Karpas-422 (cell line): Measurements from ENCODE around the gene LANCL2. TPM values are rescaled to one million over a fixed set of nuclear protein-coding genes. Genes with fewer than 3 reads are reported as not detected.

Source experiments
- DNase-seq: peaks from one replicate; pipeline ENCODE4 v3.0.0-alpha.2; 2015
- H2AFZ ChIP-seq: fragments of 200-600 bp; sonication (generic); 2 replicates; pipeline ENCODE4 v1.6.1; 2014; ENCODE audit warnings: antibody characterized with exemption, low read length, mixed read lengths
- H3K27ac ChIP-seq: fragments of 200-600 bp; sonication (generic); 2 replicates; pipeline ENCODE4 v1.5.1; 2014; ENCODE audit warnings: mild to moderate bottlenecking, low read length, moderate library complexity
- H3K27me3 ChIP-seq: fragments of 200-600 bp; sonication (generic); 2 replicates; pipeline ENCODE4 v1.6.1; 2014; ENCODE audit warnings: low read length, mixed read lengths
- H3K36me3 ChIP-seq: fragments of 200-600 bp; sonication (generic); 2 replicates; pipeline ENCODE4 v1.6.1; 2014; ENCODE audit warnings: low read length, mixed read lengths; ENCODE audit not compliant: insufficient read depth
- H3K4me1 ChIP-seq: fragments of 200-600 bp; sonication (generic); 2 replicates; pipeline ENCODE4 v1.6.1; 2014; ENCODE audit warnings: mild to moderate bottlenecking, low read length, mixed read lengths
- H3K4me2 ChIP-seq: fragments of 200-600 bp; sonication (generic); 2 replicates; pipeline ENCODE4 v1.6.1; 2014; ENCODE audit warnings: low read length, low read depth, mild to moderate bottlenecking; ENCODE audit not compliant: poor library complexity, severe bottlenecking
- H3K4me3 ChIP-seq: fragments of 200-600 bp; sonication (generic); 2 replicates; pipeline ENCODE4 v1.5.1; 2014; ENCODE audit warnings: mild to moderate bottlenecking, antibody characterized with exemption, low read length, mixed read lengths
- H3K79me2 ChIP-seq: fragments of 200-600 bp; sonication (generic); 2 replicates; pipeline ENCODE4 v1.6.1; 2014; ENCODE audit warnings: mild to moderate bottlenecking, low read length, mixed read lengths
- H3K9ac ChIP-seq: fragments of 200-600 bp; sonication (generic); 2 replicates; pipeline ENCODE4 v1.6.0; 2014; ENCODE audit warnings: low read length
- H3K9me2 ChIP-seq: fragments of 200-600 bp; sonication (generic), shearing (Covaris generic); replicated peaks from 2 replicates; pipeline ENCODE4 v1.6.0; 2014; ENCODE audit warnings: mild to moderate bottlenecking, low read length, moderate library complexity; ENCODE audit not compliant: insufficient read depth
- H3K9me3 ChIP-seq: fragments of 300-700, 200-600 bp; sonication (generic); 2 replicates; pipeline ENCODE4 v1.6.1; 2014; ENCODE audit warnings: low read length, mixed read lengths
- H4K20me1 ChIP-seq: fragments of 200-600 bp; sonication (generic); 2 replicates; pipeline ENCODE4 v1.6.1; 2014; ENCODE audit warnings: mild to moderate bottlenecking, antibody characterized with exemption, low read length, low read depth; ENCODE audit not compliant: insufficient read depth
- total RNA-seq: library from RNA; depleted of rRNA; stranded (reverse); fragments of >200 nt; shearing (Covaris generic); gene quantifications from 2 replicates; pipeline ENCODE4 v1.2.3, GENCODE V29; 2014; ENCODE audit warnings: low replicate concordance; rRNA removed

LANCL2 gene
- total RNA-seq, 1 experiment from 2014 or later: 10.9 TPM

DNA sequence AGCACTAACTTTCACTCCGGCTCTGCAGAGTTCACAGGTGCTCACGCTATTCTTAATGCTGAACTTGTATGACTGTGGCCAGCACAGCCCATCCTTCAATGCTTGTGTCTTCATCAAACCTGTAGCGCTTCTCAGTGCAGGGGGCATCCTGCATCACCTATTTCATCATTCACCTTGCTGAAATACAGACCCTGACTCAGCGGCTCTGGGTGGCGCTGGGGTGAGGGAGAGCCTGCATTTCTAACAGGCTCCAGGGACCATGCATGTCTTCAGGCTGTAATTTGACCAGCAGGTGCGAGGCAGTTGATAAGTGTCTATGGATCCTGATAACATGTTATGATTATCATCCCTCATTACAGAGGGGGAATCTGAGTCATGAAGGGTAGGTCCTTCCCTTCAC, 117.9 kb downstream of the LANCL2 start:
- H3K9me3 ChIP-seq: no peaks in the 10 kb centered on the region
- H3K4me2 ChIP-seq: no peak overlapping the region
- H3K79me2 ChIP-seq: no peaks in the 10 kb centered on the region
- no peak overlapping the region for H3K27ac ChIP-seq
- H4K20me1 ChIP-seq: no peaks in the 10 kb centered on the region
- no peak overlapping the region for H2AFZ ChIP-seq
- no peaks in the 10 kb centered on the region for H3K27me3 ChIP-seq
- no peaks in the 10 kb centered on the region for H3K4me1 ChIP-seq
- H3K4me3 ChIP-seq: no peak overlapping the region
- H3K9me2 ChIP-seq: no peaks in the 10 kb centered on the region
- no peak for DNase-seq
- no peaks in the 10 kb centered on the region for H3K36me3 ChIP-seq
- H3K9ac ChIP-seq: no peak overlapping the region

Other genes with a start within 250 kb of the LANCL2 start
- 14.7 and 21.6 TPM in 2 replicates for gene VOPP1, start 207.2 kb downstream of the LANCL2 start, total RNA-seq